Germinal center (tissue), 1 donor: Measurements from ENCODE around the gene SLC12A7.
"Not testable (repeated sequence)": the region's sequence is repeated elsewhere in the genome, so short reads cannot be mapped to it uniquely, and the experiment has no call there.

ENCODE experiments used
- DNase-seq: peaks from one replicate; pipeline ENCODE4 v3.0.0; 2012; ENCODE audit warnings: mixed read lengths, low spot score

SLC12A7 gene

GRCh38 chr5:1109542-1110306 is 2.1 kb downstream of the SLC12A7 start:
- DNase-seq = no peak

DNA sequence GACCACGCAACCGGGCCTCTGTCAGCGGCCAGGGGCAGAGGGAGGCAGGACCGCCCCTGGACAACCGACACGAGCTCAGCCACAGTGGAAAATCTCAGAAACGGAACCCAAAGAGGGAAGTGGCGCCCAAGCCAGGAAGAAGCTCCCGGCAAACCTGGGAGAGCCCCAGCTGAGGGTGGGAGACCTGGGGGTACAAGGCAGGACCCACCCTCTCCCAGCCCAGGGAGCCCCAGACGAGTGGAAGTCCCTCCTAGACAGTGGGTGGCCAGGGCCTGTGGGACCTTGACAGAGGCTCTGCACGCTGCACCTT is 3.0 kb downstream of the SLC12A7 start:
- DNase-seq = no peak

- DNase-seq = no peak
Measured at GRCh38 chr5:1108023-1108864, 3.6 kb downstream of the SLC12A7 start.

DNA sequence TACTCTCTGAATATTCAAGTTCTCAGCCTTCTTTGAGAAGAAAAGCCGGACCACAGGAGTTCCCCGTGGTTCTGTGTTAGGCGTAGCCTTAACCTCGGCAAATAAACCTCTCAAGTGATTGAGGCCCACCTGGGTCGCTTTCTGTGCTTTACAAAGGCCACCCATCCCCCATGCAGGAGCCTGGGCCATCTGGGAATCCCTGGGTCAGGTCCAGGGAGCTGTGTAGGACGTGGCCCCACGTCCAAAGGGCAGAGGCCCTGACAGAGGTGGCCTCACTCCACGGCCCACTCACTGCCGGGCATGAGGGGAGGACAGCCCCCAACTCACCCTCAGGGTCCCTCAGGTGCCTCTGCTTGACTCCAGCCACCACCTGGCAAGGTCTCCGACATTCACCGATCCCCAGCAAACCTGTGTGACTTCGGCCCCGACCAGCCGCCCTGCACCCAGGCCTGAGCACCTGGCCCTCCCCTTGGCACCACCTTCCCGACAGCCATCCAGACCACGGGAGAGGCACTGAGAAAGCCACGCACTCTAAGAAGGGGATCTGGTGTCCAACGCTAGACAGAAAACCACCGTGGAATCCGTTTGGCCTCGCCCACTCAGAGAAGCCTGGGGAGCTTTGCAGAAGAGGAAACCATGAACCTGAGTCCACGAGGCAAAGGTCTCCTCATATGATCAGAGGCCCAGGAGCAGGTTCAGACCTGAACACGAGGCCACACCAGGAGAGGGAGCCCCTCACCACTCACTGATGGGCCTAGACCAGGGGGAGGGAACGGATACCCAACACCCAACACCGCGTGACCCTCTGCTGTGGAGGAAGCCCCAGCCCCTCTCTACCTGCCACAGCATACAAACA is 4.5 kb downstream of the SLC12A7 start:
- DNase-seq = no peak

DNA sequence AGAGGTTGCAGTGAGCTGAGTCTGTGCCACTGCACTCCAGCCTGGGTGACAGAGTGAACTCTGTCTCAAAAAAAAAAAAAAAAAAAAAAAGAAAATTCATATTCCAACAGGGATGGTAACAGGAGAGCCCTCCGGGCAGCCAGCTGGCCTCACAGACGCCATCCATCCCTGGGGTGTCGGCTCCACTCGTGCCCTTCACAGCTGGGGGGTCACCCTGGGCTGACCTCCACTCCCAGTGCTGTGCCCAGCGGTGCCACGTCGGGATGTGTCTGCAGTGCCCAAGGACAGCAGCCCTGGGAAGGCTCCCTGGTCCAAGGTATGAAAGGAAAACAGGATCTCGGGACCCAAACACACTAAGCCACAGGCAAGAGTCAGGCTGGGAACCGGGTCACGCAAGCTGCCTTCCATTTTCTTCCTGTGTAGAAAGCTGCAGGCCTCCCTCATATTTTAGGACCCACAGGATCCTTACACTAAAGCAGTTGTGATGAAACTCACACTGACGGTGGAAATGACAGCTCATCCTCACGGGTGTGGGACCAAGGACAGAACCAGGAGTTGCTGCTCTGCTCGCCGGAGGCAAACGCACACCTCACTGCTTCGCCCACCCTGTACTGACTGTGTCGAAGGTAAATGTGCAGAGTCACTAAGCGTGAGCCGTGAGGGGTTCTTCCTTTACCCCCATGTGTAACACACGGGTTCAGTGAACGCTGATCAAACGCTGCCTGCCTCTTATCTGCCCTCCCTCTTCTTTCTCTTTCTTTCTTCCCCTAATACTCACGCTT is 5.3 kb downstream of the SLC12A7 start:
- DNase-seq = no peak

DNA sequence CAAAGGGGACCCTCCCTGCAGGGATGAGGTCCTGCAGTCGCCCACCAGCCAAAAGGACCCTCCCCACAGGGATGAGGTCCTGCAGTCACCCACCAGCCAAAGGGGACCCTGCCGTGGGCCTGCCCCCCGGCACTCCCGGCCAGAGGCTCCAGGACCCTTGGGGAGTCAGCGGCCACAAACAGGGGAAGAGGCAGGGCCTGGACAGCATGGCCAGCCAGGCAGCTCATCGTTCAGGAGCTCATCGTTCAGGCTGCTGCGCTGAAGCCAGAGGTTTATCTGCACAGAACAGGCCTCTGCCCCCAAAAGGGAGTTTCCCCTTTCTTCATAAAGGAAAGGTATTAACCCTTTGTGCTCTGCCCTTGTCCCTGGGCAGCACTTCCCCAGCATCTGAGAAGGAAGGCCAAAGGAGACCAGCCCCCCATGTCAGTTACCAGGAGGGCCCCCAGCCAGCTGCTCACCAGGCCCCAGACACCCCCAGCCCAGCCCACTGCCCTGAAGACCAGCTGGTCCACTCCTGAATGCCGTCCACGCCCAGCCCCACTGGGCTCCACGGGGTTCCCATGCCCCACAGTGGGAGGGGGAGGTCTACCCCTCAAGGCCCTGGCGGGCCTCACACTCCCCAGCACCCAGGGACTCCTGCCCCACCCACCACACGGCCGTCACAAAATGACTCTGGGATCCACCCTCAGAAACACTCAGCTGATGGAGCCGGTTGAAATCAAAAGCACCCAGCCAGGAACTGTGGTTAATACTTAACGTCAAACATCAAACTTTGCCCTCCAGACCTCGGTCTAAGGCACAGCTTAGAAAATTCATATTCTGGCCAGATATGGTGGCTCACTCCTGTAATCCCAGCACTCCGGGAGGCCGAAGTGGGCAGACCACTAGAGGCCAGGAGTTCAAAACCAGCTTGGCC is 6.3 kb downstream of the SLC12A7 start:
- no peak for DNase-seq

GRCh38 chr5:1104327-1105006 is 7.4 kb downstream of the SLC12A7 start:
- DNase-seq = no peak

DNA sequence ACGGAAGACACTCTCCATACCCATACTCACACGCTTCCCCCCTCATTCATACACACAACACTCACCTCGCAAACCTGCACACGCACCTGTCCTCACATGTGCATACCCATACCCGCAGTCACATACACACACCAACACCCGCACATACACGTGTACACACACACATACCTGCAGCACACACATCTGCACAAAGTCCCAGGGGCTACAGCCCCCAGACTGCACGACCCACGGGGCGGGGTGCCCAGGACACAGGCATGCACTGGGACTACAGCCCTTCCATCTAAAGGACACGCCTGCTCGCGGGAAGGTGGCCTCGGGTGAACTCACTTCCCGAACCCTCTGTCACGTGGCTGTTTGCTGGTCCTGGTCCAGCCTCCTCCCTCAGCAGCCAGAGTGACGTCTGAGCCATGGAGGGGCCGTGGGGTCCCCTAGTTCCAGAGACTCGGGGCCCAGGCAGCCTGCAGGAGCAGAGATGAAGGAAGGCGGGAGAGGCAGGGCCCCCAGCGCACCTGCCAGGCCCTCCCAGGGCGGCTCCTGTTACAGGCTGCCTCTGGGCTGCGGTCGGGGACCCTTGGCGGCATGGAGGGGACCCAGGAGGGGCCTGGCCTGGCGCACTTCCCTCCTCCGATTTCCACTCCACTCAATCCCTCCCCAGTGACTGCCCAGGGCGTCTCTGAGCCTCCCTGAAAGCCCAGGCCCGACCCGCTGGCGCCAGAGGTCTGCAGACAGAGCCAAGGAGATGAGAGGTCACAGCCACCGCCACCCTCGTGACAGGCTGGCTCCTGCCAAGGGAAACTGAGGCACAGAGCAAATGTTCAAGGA is 8.1 kb downstream of the SLC12A7 start:
- DNase-seq = no peak

DNA sequence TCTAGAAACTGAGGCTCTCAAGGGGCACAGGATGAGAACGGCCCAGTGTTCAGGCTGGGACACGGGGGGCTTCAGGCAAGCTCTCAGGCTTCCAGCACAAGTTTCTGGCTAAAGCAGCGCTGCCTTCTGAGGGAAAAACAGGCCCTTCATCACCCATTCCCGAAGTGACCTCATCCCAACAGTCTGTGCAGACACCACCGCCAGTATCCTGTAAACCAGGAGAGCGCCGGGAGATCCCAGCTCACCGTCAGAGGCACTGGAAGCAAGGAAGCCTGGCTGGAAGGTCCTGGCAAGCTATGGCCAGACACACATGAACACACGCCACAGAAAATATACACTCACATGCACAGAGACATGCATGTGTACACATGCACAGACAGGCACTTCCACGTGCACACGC is 8.8 kb downstream of the SLC12A7 start:
- no peak for DNase-seq

DNA sequence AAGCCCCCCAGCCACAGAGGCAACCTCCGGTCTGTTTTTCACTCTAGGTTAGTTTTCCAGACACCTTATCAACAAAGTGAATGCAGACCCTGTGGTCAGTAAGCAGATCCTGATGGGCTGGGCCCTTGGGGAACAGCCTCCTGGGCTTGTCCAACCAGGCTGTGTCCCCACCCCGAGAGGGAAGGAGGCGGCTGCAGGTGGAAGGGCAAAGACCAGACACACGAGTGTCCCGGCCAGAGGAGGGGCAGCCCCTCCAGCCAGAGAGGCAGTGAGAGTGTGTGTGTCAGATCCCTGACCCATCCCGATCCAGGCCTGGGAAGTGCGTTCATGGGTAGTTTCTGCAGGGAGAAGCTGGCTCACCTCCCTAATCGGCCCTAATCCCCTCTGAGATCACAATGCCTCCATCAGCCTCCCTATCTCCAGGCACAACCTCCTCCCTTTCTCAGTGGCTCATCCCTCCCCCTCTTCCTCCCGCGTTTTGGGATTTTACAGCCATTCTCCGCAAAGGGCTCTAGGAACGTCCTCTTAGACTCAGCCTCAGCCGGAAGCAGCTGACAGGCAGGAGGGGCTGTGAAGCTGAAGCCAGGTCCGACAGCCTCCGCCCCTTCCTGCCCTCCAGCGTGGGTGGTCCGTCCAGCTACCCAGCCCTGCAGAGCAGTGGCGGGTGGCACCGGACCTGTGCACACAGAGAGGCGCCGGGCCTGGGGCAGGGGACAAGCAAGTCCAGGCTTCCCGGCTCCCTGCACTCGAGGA is 9.7 kb downstream of the SLC12A7 start:
- no peak for DNase-seq

DNA sequence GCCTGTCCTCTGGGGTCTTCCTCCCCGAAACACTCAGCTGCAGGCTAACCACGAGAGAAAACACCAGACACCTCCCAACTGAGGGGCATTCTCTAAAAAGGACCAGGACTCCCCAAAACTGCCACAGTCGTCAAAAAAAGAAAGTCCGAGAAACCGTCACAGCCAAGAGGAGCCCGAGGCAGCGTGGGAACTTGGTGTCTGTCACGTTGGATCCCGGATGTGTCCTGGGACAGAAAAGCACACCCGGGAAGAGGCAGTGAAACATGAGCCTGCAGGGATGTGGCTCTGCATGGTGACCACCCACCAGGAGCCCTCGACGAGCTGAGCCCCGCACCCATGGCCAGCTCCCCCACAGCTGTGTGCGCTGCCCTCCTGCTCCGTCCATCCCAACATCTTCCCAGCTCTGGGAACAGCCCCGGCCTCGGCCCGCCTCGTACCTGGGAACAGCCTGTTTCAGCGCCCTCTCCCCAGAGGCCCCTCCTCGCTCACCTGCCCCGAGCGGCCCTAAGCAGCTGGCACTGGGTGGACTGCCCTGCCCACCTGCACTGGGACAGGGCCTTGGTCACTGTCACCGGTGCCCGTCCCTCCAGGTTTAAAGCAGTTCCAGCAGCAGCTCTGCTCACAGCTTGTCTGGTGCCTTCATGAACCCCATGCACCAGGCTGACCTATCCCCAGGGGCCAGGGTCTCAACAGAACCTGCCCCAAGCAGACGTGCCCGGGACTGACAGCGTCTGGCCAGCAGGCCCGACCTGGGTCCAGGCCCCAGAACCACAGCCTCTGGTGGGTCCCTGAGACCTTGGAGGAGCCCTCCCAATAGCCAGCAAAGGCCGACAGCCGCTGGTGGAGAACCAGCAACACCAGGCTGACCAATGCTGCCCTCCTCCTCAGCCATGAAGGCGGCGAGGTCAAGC is 10.9 kb downstream of the SLC12A7 start:
- no peak for DNase-seq

DNA sequence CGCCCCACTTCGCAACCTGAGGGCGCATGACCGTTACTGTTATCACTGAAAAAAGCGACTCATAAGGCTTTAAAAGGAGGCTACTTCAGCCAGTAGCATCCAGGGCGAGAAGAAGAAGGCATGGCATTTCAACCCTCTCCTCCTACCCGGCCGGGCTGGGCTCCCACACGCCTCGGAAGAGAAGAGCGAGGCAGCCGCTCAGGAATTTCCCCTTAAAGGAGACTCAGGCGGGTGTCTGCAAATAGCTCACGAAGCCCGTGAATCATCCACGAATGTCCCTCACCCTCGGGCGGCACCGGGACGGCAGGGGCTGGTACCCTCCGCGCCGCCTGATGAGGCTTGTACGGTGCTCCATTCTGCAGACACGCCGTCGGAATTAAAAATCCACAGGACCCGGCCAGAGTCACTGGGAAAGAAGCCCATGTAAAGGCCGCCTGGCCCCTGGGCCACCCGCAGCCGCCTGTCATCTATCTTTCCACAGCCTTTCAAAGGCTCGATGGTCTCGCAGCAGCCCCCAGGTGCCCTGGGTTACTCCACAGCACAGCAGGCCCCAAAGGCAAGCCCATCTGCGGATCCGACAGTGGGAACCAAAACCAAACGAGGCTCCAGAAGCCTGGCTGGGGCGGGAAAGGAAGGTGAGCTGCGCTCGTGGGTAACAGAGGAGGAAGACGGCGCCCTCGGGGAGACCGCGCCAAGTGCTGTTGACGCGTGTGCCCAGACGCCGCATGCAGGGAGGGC is 11.8 kb downstream of the SLC12A7 start:
- no peak for DNase-seq

- no peak for DNase-seq
Measured at GRCh38 chr5:1098986-1099597, 12.8 kb downstream of the SLC12A7 start.

DNA sequence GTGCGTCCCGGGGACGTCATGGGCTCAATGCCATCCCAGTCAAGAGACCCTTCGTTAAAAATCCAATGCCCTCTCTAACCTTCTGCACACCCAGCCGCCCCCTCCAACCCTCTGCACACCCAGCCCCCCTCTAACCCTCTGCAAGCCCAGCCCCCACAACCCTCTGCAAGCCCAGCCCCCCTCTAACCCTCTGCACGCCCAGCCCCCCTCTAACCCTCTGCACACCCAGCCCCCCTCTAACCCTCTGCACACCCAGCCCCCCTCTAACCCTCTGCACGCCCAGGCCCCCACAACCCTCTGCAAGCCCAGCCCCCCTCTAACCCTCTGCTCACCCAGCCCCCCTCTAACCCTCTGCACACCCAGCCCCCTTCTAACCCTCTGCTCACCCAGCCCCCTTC is 13.9 kb downstream of the SLC12A7 start:
- not testable (repeated sequence) for DNase-seq

GRCh38 chr5:1097381-1097987 is 14.4 kb downstream of the SLC12A7 start:
- no peak for DNase-seq

DNA sequence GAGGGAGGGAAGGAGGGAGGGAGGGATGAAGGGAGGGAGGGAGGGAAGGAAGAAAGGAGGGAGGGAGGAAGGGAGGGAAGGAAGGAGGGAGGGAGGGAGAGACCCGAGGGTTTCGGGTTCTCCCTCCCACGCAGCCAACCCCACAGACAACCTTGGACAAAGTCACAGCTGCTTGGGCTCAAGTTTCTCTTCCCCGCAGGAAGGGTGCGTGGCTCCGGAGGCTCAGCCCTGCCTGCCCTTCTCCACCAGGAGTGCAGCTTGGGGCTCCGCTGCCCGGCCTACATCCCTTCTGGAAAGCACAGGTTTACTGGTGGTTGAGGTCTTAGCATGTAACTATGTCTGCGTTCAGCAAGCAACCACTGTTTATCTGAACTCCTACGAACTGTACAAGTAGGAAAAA is 15.0 kb downstream of the SLC12A7 start:
- DNase-seq = no peak
